Testis (tissue), 3 donors: ENCODE data around the gene DSE. TPM values are rescaled to one million over a fixed set of nuclear protein-coding genes. Genes with fewer than 3 reads are reported as not detected.
A peak's percentile ranks its signal among the peaks of the same experiment; 100 is the strongest.

ENCODE experiments used
- DNase-seq: peaks from one replicate; pipeline ENCODE4 v3.0.0-alpha.2; 2019
- H3K27ac ChIP-seq, 2 donors: fragments of 200-600 bp; sonication (generic); one replicate each; pipeline ENCODE4 v1.5.1; 2019
- H3K27me3 ChIP-seq: fragments of 200-600 bp; sonication (generic); one replicate; pipeline ENCODE4 v1.5.1; 2019
- H3K36me3 ChIP-seq: fragments of 200-600 bp; sonication (generic); one replicate; pipeline ENCODE4 v1.5.1; 2017; ENCODE audit warnings: low read depth; ENCODE audit errors: missing control alignments
- H3K4me1 ChIP-seq: fragments of 200-600 bp; sonication (generic); one replicate; pipeline ENCODE4 v1.5.1; 2019
- H3K4me3 ChIP-seq, 2 donors: fragments of 200-600 bp; sonication (generic); one replicate each; pipeline ENCODE4 v1.5.1; 2017 to 2019
- H3K9me3 ChIP-seq: fragments of 200-600 bp; sonication (generic); one replicate; pipeline ENCODE4 v1.5.1; 2017
- POLR2A ChIP-seq: fragments of 450-650 bp; IDR thresholded peaks from one replicate; pipeline ENCODE4 v1.6.1; 2017; ENCODE audit warnings: antibody characterized with exemption, mild to moderate bottlenecking, moderate library complexity
- WGBS, 2 donors: methylation state at CpG; one replicate each; pipeline ENCODE4 v1.1.5; 2018; 5-methylcytosine and 5-hydroxymethylcytosine counted together
- intact Hi-C: fragments of 100-400 bp; cut with DNase I; formaldehyde crosslinking; loops from one replicate; pipeline ENCODE4 v1.15.1; 2023; ENCODE audit warnings: low total_unique reads
- polyA plus RNA-seq: library from polyadenylated mRNA; stranded (reverse); fragments of 350-450 nt; fragmentation: Illumina TruSeq; extraction: RNeasy Lipid Tissue Mini Kit (QIAGEN cat#74804); gene quantifications from one replicate; pipeline ENCODE4 v1.2.3, GENCODE V29; 2014; ENCODE audit warnings: low read depth, low replicate concordance; ENCODE audit not compliant: insufficient read depth
- total RNA-seq, 2 donors: library from RNA; depleted of rRNA; stranded (reverse); fragments of >200 nt; gene quantifications; one replicate each; pipeline ENCODE4 v1.2.3, GENCODE V29; 2016
- TF ChIP-seq, protein P1 (sequence below), 3 experiments: fragments of 450-650 bp in 2 of 3; fragments of 200-600 bp in 1 of 3; sonication (generic) in 1 of 3; IDR thresholded peaks; one replicate each; pipeline ENCODE4 v1.5.1; 2016 to 2019; ENCODE audit warnings: antibody characterized with exemption in 3 of 3, mild to moderate bottlenecking in 2 of 3, moderate library complexity in 1 of 3

DSE gene
- total and polyA plus RNA-seq, 3 donors from 2014 or later, result 31.5 to 49.3 (median 35.1) TPM

DNA sequence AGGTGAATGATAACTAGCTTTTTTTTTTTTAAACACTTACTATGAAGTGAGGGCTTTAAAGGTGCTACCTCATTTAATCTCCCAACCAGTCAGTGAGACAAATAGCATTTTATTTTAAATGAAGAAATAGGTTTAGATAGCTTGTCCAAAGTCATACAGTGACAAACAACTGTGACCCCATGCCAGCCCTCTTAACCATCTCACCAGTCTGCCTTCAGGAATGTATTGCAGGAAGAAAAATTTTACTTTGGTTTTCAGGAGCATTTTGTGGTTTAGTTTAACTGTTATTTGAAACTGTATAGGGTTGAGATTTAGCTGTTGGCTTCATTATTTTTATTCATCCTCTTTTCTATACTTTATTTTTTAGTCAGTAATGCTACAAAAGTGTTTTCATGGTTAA, 18.6 kb downstream of the DSE start:
- Histone ChIP-seq H3K27ac (no peak overlapping the region), H3K4me1 (peaks cover 13% of the 10 kb centered on the region), H3K4me3 (no peak overlapping the region), H3K9me3 (no peaks in the 10 kb centered on the region), H3K27me3 (no peaks in the 10 kb centered on the region), H3K36me3 (no peaks in the 10 kb centered on the region)
- DNase-seq, result no peak
- intact Hi-C loops, result no loop called here
- no peak for TF ChIP-seq POLR2A
- TF ChIP-seq, protein P1, sequence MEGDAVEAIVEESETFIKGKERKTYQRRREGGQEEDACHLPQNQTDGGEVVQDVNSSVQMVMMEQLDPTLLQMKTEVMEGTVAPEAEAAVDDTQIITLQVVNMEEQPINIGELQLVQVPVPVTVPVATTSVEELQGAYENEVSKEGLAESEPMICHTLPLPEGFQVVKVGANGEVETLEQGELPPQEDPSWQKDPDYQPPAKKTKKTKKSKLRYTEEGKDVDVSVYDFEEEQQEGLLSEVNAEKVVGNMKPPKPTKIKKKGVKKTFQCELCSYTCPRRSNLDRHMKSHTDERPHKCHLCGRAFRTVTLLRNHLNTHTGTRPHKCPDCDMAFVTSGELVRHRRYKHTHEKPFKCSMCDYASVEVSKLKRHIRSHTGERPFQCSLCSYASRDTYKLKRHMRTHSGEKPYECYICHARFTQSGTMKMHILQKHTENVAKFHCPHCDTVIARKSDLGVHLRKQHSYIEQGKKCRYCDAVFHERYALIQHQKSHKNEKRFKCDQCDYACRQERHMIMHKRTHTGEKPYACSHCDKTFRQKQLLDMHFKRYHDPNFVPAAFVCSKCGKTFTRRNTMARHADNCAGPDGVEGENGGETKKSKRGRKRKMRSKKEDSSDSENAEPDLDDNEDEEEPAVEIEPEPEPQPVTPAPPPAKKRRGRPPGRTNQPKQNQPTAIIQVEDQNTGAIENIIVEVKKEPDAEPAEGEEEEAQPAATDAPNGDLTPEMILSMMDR (IDR thresholded peaks at IDR 0.05), result no peak

DNA sequence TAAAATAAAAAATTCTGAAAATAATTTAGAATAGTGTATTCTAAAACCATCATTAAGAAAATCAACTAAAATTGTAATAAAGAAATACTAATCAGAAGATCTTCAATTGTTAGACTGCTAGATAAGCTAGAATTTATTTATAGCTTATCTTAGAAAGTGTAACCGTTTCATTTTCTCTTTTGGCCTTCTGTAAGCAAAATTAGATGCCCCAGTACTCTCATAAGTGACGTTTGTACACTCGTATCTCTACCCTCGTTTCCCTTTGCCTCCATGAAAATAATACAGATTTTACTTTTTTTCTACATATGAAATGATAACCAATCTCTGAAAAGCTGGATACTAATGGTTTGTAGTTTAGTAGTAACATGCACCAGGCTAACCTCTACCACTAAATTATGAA, 19.8 kb downstream of the DSE start:
- intact Hi-C loops, result no loop called here

DNA sequence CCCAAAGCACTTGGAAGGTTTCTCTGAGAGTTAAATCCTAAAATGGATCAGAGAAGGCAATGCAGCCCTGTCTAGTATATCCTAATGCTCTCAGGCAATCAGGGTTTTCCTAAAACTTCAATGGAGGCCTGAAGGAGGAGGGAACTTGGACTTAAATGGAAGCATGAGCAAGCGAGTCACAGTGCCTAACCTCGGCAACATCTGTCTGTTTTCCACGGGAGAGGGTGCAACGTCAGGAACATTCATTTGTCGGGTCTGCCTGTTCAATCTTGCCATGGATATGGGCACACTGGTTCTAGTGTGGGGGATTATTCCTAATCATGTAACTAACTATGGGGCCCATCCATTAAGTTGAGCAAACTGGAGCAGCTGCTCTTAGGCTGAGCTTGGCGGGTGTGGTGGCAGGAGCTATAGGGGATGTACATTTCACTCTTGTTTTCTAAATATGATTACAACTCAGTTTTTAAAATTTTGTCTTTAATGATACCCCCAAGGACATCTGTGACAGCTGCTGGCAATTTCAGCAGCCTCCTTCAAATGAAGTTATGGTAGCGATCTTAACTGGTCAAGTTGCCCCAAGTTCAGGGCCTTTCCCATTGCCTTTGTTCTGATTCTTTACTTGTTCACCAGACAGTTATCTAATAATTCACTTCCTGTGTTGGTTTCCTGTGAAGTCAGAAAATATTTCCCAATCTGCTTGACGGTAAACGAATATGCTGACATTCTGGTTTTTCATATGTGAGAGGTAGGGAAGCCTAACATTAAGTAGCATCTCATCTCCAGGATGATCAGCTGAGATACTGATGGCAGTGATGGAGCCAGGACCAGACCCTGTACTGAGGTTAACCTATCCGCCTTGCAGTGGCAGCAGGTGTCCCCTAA, 21.6 kb downstream of the DSE start:
- WGBS, 2 donors, result 86 to 87% methylated on average over 10 of the region's 10 CpGs
- intact Hi-C loops, result no loop called here

More for the DNA sequence above, 19.8 kb downstream of the DSE start:
- TF ChIP-seq POLR2A, result no peak
- TF ChIP-seq, protein P1 (IDR thresholded peaks at IDR 0.05), result no peak
- DNase-seq, result no peak
- Histone ChIP-seq H3K27ac (peak overlapping the region in 1 of 2 donors; percentile 46), H3K27me3 (no peaks in the 10 kb centered on the region), H3K4me1 (peaks cover 13% of the 10 kb centered on the region), H3K9me3 (no peaks in the 10 kb centered on the region), H3K4me3 (no peak overlapping the region), H3K36me3 (no peaks in the 10 kb centered on the region)
- 44 to 47% methylated on average over 4 of the region's 4 CpGs for WGBS, 2 donors

DNA sequence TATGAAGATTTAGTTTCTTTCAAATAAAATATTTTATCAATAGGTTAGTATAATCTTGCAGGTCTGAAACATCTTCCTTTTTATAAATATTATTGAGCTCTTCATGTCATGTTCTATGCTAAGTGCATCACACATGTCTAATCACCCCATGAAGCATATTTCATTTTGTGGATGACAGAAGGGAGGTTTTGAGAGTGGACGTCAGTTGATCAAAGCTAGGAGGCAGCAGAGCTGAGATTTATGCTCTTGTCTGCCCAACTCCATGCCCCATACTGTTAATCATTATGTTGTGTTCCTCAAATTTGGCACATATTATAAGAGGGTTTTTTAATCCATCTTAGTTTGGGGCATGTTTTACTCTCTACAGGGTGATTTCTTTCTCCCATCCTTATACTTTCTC, 22.7 kb downstream of the DSE start:
- no peaks in the 10 kb centered on the region for H3K36me3 ChIP-seq
- 36 to 42% methylated on average over 1 of the region's 1 CpG for WGBS, 2 donors
- intact Hi-C loops, result no loop called here
- no peaks in the 10 kb centered on the region for H3K9me3 ChIP-seq
- H3K27ac ChIP-seq, result peak overlapping the region in 1 of 2 donors; percentile 13
- DNase-seq, result no peak
- H3K4me1 ChIP-seq, result peaks cover 15% of the 10 kb centered on the region
- TF ChIP-seq POLR2A, result no peak
- TF ChIP-seq, protein P1 (IDR thresholded peaks at IDR 0.05), result no peak
- no peak overlapping the region for H3K4me3 ChIP-seq
- H3K27me3 ChIP-seq, result no peaks in the 10 kb centered on the region

More for the DNA sequence above, 21.6 kb downstream of the DSE start:
- DNase-seq, result no peak
- Histone ChIP-seq H3K9me3 (no peaks in the 10 kb centered on the region), H3K27ac (peak overlapping the region in 1 of 2 donors; percentile 23), H3K36me3 (no peaks in the 10 kb centered on the region), H3K27me3 (no peaks in the 10 kb centered on the region), H3K4me3 (no peak overlapping the region), H3K4me1 (peaks cover 9% of the 10 kb centered on the region)
- TF ChIP-seq POLR2A, result no peak
- TF ChIP-seq, protein P1 (IDR thresholded peaks at IDR 0.05), result no peak
